Neural cell (in vitro differentiated cells): ENCODE measurements around the gene TBCEL.

Source experiments
- EP300 ChIP-seq: fragments of 450-650 bp; conservative IDR thresholded peaks from 2 replicates; pipeline ENCODE4 v1.6.1; 2014; ENCODE audit warnings: antibody characterized with exemption, mild to moderate bottlenecking, moderate library complexity; ENCODE audit not compliant: poor library complexity, severe bottlenecking
- EZH2 ChIP-seq: fragments of 200-600, 300-800 bp; shearing (Covaris generic), sonication (generic); IDR thresholded peaks from 2 replicates; pipeline ENCODE4 v1.6.1; 2014; ENCODE audit warnings: antibody characterized with exemption, low read length, borderline replicate concordance, mild to moderate bottlenecking; ENCODE audit not compliant: insufficient read depth, poor library complexity, severe bottlenecking
- MXI1 ChIP-seq: fragments of 450-650 bp; conservative IDR thresholded peaks from 2 replicates; pipeline ENCODE4 v1.6.1; 2014; ENCODE audit warnings: antibody characterized with exemption, mild to moderate bottlenecking; ENCODE audit not compliant: poor library complexity, severe bottlenecking
- POLR2AphosphoS5 ChIP-seq: IDR thresholded peaks from 2 replicates; pipeline ENCODE4 v1.6.1; 2012
- RAD21 ChIP-seq: fragments of 450-650 bp; conservative IDR thresholded peaks from 2 replicates; pipeline ENCODE4 v1.6.1; 2014; ENCODE audit warnings: antibody characterized with exemption, mild to moderate bottlenecking, moderate library complexity
- SMC3 ChIP-seq: fragments of 450-650 bp; conservative IDR thresholded peaks from 2 replicates; pipeline ENCODE4 v1.6.1; 2014; ENCODE audit warnings: antibody characterized with exemption, mild to moderate bottlenecking, moderate library complexity; ENCODE audit not compliant: poor library complexity
- TAF1 ChIP-seq: IDR thresholded peaks from 2 replicates; pipeline ENCODE4 v1.6.1; 2012; ENCODE audit warnings: low read depth
- TF ChIP-seq, protein P1 (sequence below): fragments of 450-650 bp; IDR thresholded peaks from 2 replicates; pipeline ENCODE4 v1.5.1; 2014; ENCODE audit warnings: antibody characterized with exemption, mild to moderate bottlenecking, moderate library complexity; ENCODE audit not compliant: poor library complexity, severe bottlenecking
- TF ChIP-seq, protein P2 (sequence below): IDR thresholded peaks from 2 replicates; pipeline ENCODE4 v1.6.1; 2012; ENCODE audit warnings: borderline replicate concordance

DNA sequence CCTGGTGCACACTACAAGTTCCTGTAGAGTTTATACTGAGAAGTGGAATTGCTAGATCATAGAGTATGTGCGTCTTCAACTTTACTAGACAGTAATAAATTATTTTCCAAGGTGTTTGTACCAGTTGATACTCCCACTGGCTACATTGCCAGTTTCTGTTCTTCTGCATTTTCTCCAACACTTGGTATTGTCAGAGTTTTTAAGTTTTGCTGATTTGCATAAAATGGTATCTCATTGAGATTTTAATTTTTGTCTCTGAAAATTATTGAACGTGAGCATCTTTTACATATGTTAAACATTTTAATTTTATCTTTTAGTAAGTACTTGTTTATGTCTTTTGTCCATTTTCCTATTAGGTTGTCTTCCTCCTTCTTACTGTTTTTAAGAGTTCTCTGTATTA lies 7.3 kb downstream of the TBCEL start:
- no peak for TF ChIP-seq EP300
- TF ChIP-seq, protein P1, sequence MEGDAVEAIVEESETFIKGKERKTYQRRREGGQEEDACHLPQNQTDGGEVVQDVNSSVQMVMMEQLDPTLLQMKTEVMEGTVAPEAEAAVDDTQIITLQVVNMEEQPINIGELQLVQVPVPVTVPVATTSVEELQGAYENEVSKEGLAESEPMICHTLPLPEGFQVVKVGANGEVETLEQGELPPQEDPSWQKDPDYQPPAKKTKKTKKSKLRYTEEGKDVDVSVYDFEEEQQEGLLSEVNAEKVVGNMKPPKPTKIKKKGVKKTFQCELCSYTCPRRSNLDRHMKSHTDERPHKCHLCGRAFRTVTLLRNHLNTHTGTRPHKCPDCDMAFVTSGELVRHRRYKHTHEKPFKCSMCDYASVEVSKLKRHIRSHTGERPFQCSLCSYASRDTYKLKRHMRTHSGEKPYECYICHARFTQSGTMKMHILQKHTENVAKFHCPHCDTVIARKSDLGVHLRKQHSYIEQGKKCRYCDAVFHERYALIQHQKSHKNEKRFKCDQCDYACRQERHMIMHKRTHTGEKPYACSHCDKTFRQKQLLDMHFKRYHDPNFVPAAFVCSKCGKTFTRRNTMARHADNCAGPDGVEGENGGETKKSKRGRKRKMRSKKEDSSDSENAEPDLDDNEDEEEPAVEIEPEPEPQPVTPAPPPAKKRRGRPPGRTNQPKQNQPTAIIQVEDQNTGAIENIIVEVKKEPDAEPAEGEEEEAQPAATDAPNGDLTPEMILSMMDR = no peak
- no peak for TF ChIP-seq POLR2AphosphoS5
- no peak for TF ChIP-seq EZH2
- no peak for TF ChIP-seq SMC3
- no peak for TF ChIP-seq MXI1
- TF ChIP-seq, protein P2, sequence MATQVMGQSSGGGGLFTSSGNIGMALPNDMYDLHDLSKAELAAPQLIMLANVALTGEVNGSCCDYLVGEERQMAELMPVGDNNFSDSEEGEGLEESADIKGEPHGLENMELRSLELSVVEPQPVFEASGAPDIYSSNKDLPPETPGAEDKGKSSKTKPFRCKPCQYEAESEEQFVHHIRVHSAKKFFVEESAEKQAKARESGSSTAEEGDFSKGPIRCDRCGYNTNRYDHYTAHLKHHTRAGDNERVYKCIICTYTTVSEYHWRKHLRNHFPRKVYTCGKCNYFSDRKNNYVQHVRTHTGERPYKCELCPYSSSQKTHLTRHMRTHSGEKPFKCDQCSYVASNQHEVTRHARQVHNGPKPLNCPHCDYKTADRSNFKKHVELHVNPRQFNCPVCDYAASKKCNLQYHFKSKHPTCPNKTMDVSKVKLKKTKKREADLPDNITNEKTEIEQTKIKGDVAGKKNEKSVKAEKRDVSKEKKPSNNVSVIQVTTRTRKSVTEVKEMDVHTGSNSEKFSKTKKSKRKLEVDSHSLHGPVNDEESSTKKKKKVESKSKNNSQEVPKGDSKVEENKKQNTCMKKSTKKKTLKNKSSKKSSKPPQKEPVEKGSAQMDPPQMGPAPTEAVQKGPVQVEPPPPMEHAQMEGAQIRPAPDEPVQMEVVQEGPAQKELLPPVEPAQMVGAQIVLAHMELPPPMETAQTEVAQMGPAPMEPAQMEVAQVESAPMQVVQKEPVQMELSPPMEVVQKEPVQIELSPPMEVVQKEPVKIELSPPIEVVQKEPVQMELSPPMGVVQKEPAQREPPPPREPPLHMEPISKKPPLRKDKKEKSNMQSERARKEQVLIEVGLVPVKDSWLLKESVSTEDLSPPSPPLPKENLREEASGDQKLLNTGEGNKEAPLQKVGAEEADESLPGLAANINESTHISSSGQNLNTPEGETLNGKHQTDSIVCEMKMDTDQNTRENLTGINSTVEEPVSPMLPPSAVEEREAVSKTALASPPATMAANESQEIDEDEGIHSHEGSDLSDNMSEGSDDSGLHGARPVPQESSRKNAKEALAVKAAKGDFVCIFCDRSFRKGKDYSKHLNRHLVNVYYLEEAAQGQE = no peak
- TF ChIP-seq TAF1 = no peak
- TF ChIP-seq RAD21 = no peak
